ENCODE measurements around the gene DKC1. TPM values are rescaled to one million over a fixed set of nuclear protein-coding genes. Genes with fewer than 3 reads are reported as not detected.

DKC1 gene
- total and polyA plus RNA-seq, 2 of the 13 experiments (the other 11 are each of a cell fraction or from before 2014, with no cell fraction given) = 61.6 to 102 TPM

- TF ChIP-seq ZNF512B (CRISPR knock-in tag; IDR thresholded peaks at IDR 0.05; ENCODE audit: borderline replicate concordance) = no peak
- no peak for TF ChIP-seq ZNF513 (CRISPR knock-in tag; conservative IDR thresholded peaks at IDR 0.05)
- TF ChIP-seq NFE2L1 (CRISPR knock-in tag; IDR thresholded peaks at IDR 0.05; ENCODE audit: borderline replicate concordance) = no peak
- TF ChIP-seq MEF2D (CRISPR knock-in tag; IDR thresholded peaks at IDR 0.05) = 0 out of 2 replicates have a peak, but pooled peaks have one; percentile 17
- TF ChIP-seq SRSF9 (IDR thresholded peaks at IDR 0.05; ENCODE audit: borderline replicate concordance, insufficient read depth, low read depth, low read length, poor library complexity, severe bottlenecking) = no peak
- no peak for TF ChIP-seq GRHL1 (CRISPR knock-in tag; conservative IDR thresholded peaks at IDR 0.05)
- TF ChIP-seq ELF4 (CRISPR knock-in tag; IDR thresholded peaks at IDR 0.05; ENCODE audit: borderline replicate concordance) = no peak
- no peak for TF ChIP-seq SAFB2 (CRISPR knock-in tag; IDR thresholded peaks at IDR 0.05; ENCODE audit: borderline replicate concordance, low read depth)
- TF ChIP-seq DNMT1 (CRISPR knock-in tag; IDR thresholded peaks at IDR 0.05) = no peak
- TF ChIP-seq MXI1 (IDR thresholded peaks at IDR 0.05; ENCODE audit: borderline replicate concordance, low read depth, low read length) = peak; percentile 60; the same call in 1 of the 3 replicates
- peak; percentile 92 for TF ChIP-seq CEBPG (CRISPR knock-in tag; IDR thresholded peaks at IDR 0.05)
- no peak for TF ChIP-seq RFX1 (IDR thresholded peaks at IDR 0.05)
- TF ChIP-seq ZNF737 (CRISPR knock-in tag; IDR thresholded peaks at IDR 0.05; ENCODE audit: borderline replicate concordance) = no peak
- TF ChIP-seq ZNF367 (CRISPR knock-in tag; IDR thresholded peaks at IDR 0.05; ENCODE audit: borderline replicate concordance) = no peak
- TF ChIP-seq ZNF276 (CRISPR knock-in tag; IDR thresholded peaks at IDR 0.05; ENCODE audit: low read depth) = peak; percentile 46; the same call in 1 of the 2 replicates
- TF ChIP-seq POGZ (CRISPR knock-in tag; IDR thresholded peaks at IDR 0.05) = no peak
- peak; percentile 59; the same call in 1 of the 2 replicates for TF ChIP-seq ZNF543 (CRISPR knock-in tag; IDR thresholded peaks at IDR 0.05)
- no peak for TF ChIP-seq SKI (IDR thresholded peaks at IDR 0.05; ENCODE audit: partially characterized antibody)
- no peak for TF ChIP-seq IKZF5 (CRISPR knock-in tag; IDR thresholded peaks at IDR 0.05)
- TF ChIP-seq TBX2 (CRISPR knock-in tag; IDR thresholded peaks at IDR 0.05; ENCODE audit: borderline replicate concordance) = peak; percentile 56
Observed at GRCh38 chrX:154762537-154763296, at the start of gene DKC1 (continued).

Measured in HepG2 (cell line).